HuH-7 (cell line): ENCODE data around the gene CYP2W1.
"Not testable (repeated sequence)": the region's sequence is repeated elsewhere in the genome, so short reads cannot be mapped to it uniquely, and the experiment has no call there.

Source experiments
- DNase-seq: peaks from one replicate; pipeline ENCODE4 v3.0.0; 2011; ENCODE audit warnings: low spot score

Gene CYP2W1

GRCh38 chr7:1028775-1029636 is 46.0 kb downstream of the CYP2W1 start:
- peak; percentile 98 for DNase-seq

GRCh38 chr7:1029637-1030443 is 46.9 kb downstream of the CYP2W1 start:
- no peak for DNase-seq

DNA sequence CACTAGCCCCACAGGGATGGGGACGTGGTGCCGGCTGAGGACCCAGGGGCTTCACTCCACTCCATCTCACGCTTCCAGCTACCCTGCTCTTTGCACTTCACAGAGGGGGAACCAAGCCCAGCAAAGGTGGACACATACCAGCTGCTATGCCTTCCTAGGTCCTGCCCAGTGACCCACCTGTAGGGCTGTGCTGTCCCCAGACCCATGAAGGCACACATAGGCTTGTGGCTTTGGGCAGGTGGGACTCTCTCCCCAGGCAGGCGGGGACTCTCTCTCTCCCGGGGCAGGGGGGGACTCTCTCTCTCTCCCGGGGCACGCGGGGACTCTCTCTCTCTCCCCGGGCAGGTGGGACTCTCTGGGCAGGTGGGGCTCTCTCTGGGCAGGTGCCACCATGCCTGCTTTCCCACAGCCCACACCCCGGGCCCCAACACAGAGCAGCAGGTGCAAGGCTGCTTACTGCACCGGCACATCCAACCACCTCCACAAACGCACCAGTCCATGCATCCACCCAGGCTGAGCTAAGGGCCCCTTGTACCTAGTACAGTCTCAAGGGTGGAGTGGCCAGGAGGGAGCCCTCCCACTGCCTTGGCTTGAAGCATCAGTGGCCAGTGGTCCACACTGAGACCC is 47.6 kb downstream of the CYP2W1 start:
- no peak for DNase-seq

- no peak for DNase-seq
These were observed 48.9 kb downstream of the CYP2W1 start for GRCh38 chr7:1031716-1032455.

GRCh38 chr7:1032536-1033181 is 49.7 kb downstream of the CYP2W1 start:
- DNase-seq = no peak

- DNase-seq = no peak
These were observed 50.7 kb downstream of the CYP2W1 start for GRCh38 chr7:1033546-1034145.

- not testable (repeated sequence) for DNase-seq
These were observed 51.8 kb downstream of the CYP2W1 start for GRCh38 chr7:1034769-1035168.

DNA sequence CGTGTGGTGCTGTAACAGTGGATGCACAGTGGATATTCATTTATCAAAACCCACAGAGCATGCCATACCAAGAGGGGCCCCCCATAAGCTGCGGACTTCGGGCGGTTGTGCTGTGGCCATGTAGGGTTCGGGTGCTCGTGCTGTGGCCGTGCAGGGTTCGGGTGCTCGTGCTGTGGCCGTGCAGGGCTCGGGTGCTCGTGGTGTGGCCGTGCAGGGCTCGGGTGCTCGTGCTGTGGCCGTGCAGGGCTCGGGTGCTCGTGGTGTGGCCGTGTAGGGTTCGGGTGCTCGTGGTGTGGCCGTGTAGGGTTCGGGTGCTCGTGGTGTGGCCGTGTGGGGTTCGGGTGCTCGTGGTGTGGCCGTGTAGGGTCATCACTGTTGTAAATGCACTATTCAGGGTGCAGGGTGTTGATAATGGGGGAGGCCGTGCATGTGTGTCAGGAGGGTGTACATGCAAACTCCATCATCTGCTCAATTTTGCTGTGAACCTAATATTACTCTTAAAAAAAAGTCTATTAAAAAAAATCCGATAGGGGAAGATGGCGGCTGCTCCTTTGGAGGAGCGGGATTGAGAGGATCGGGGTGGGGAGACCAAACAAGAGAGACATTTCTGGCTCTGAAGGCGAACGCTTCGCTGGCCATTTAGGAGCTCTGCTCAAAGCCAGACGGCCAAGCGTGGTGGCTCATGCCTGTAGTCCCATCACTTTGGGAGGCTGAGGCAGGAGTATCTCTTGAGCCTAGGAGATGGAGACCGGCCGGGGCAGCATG is 53.4 kb downstream of the CYP2W1 start:
- not testable (repeated sequence) for DNase-seq
